HG02938 (cell line): ENCODE results near the gene MT4.

Source experiments
- ATAC-seq: cut with Tn5 transposase; IDR thresholded peaks from one replicate; pipeline ENCODE4 v1.9.1; 2021; ENCODE audit warnings: mild to moderate bottlenecking, moderate library complexity; ENCODE audit not compliant: unreplicated experiment

MT4 gene

DNA sequence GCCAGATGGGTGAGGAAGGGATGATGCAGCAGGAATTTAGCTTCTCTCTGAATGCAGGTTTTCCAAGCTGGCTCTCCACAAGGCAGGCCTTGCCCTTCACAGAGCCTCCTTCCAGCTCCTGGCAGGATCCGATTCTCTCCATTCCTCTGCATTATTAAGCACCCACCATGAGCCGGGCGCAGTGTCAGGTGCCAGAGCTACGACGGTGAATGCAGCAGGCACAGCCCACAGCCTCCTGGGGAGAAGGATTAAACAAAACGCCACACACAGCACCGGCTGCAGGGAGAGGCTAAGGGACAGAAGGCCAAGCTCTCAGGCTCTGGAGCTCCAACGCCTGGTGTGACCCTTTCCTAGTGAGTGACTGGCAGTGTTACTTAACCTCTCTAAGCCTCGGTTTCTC is 36.5 kb downstream of the MT4 start:
- ATAC-seq: no peak

DNA sequence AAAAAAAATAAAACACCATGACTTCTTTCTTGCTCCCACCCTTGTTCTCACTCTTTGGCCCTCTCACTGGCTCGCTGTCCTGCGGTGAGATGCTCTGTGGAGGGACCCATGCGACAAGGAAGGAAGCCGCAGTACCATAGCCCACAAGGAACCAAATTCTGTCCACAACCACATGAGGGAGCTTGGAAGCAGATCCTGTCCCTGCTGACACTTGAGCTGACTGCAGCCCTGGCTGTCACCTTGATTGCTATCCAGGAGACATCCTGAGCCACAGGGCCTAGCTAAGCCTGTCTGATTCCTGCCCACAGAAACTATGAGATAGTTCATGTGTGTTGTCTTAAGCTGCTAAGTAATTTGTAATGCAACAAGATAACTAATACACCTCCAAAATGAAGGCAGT is 38.7 kb downstream of the MT4 start:
- ATAC-seq: no peak

DNA sequence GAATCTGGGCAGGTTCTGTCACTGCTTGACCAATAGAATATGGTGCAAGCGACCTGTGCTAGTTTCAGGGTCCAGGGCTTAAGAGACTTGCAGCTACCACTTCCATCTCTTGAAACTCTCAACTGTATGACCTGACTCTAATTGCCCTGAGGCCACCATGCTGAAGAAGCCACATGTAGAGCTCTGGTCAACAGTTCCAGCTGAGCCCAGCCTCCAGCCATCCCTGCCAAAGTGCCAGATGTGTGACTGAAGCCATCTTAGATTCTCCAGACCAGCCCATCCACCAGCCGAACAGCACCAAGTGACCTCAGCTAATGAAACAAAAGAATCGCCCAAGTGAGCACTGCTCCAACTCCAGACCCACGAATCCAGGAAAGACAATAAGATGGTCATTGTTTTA is 40.1 kb downstream of the MT4 start:
- no peak for ATAC-seq

DNA sequence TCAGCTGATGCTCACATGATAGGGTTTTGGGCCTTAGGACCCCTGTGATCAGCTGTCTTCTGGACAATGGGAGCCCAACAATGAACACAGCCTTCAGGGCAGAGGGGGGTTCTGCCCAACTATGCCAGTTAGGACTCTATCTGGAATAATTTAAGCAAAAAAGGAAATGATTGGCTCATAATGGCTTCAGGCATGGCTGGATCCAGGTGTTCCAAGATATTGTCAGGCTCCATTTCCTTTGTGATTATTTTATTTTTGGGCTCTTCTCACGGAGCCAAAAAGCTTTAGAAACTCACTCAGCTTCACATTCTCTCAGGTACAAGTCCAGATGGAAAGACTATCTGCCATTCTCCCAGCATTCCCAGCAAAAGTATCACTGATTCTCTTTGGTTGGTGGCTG is 40.6 kb downstream of the MT4 start:
- ATAC-seq: no peak

DNA sequence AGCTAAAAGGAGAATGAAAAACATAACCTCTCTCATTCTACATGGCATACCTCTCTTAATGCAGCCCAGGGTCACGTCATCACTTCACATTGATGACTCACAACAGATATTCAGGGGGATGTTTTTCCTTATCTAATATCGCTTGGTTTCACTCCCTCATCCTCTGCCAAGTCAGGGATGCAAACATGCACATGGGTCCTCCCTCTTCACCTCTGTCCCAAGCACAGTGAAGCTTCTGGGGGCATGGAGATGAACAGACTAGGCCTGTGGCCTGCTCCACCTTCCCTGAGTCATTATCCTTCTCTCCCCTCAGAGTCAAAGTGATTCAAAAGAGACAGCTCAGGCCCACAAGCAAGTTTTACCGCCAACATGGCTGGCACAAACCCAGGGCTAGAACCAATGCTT is 41.2 kb downstream of the MT4 start:
- no peak for ATAC-seq

DNA sequence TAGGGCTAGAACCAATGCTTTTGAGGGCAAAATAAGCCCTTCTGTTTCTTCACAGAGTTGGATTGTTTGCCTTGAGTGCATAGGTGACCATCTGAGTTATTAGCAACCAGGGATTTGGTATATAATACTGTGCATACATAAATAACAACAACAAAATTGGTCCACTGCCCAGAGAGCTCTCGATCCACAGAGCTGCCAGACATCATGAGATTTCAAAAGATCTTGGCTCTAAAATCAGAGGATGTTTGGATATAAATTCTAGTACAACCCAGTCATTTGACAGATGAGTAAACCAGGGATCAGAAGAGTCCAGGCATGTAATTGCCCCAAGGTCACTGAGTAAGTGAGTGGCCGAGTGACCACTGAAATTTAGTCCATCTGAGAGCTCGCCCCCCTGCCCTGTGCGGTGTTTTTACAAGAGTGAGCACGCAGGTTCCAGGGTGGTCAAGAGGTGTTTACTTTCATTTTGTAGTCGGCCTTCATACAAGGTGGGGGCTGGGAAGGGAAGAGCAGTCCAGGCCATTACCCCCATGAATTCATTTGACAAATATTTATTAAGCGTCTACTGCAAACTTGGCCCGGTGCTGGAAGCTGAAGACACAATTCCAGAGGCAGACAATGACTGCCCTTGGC is 41.7 kb downstream of the MT4 start:
- no peak for ATAC-seq

DNA sequence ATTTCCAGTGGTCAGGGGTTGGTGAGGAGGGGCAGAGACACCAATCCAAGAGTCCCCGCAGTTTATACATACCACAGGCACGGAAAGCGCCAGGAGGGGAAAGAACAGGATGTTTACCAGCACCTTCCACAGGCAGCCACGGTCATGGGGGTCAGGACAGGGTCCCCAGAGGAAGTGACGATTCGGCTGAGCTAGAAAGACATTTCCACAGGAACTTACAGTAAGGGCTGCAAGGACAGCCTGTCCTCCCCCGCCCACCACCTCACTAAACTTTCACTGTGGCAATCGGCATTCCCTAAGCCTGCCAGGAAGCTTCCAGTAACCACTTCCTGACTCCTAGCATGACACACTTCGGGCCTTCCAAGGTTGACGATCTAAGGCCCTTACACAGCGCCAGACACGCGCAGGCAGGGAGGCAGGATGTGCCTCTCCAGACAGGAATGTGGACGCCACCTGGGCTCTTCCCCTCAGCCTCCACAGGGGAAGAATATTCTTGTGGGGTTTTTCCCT is 42.3 kb downstream of the MT4 start:
- ATAC-seq: no peak

DNA sequence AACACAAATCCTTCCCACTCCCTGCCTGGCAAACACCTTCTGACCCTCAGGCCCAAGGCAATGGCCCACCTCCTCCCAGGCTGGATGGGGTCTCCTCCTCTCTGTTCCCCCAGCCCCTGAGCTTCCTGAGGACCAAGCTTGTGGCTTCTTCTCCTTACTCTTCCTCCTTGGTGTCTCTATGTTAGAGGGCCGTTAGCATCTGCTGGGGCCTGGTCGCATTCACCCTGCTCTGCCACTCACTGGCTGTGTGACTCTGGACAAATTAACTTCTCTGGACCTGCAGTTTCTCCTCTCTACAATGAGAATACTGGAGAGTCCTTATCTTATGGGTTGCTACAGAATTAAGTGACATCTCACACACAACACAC is 42.8 kb downstream of the MT4 start:
- no peak for ATAC-seq

DNA sequence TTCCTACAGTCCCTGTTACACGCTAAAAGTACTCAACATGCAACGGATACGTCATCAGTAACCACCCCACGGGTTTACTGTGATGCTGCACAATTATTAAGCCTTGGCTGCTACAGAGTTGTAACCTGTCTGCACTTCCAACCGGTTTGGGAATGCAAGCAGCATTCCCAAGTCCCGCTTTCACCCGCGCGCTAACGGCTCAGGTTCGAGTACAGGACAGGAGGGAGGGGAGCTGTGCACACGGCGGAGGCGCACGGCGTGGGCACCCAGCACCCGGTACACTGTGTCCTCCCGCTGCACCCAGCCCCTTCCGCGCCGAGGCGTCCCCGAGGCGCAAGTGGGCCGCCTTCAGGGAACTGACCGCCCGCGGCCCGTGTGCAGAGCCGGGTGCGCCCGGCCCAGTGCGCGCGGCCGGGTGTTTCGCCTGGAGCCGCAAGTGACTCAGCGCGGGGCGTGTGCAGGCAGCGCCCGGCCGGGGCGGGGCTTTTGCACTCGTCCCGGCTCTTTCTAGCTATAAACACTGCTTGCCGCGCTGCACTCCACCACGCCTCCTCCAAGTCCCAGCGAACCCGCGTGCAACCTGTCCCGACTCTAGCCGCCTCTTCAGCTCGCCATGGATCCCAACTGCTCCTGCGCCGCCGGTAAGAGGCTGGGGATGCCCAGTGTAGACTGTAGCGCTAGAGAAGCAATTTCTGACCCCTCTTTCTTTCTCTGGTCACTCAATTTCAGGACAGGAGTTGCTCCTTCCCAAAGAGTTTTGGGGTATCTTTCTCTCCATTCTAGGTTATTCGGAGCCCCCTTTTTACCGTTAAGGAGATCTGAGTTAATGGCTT is 43.4 kb downstream of the MT4 start, which contains the start of gene MT2A:
Gene MT2A, plus strand, starts transcription at position 542 of the 833 bp plus-strand sequence. Its CDS starts 72 bp downstream, at position 614.
- ATAC-seq: peak; percentile 77

DNA sequence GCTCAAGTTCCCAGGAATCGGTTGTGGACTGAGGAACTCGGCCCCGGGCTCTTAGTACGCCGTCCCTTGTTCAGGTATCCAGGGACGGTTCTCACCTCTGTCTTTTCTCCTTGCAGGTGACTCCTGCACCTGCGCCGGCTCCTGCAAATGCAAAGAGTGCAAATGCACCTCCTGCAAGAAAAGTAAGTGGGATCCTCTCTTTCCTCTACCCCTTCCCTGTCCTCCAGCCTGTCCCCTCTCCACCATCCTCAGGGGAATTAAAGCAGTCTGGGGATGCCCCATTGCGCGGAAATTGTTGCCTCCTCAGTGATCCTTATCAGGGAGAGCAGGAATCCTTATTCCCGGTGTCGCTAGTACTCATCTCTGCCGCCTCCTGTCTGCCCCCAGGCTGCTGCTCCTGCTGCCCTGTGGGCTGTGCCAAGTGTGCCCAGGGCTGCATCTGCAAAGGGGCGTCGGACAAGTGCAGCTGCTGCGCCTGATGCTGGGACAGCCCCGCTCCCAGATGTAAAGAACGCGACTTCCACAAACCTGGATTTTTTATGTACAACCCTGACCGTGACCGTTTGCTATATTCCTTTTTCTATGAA is 44.1 kb downstream of the MT4 start:
- no peak for ATAC-seq

DNA sequence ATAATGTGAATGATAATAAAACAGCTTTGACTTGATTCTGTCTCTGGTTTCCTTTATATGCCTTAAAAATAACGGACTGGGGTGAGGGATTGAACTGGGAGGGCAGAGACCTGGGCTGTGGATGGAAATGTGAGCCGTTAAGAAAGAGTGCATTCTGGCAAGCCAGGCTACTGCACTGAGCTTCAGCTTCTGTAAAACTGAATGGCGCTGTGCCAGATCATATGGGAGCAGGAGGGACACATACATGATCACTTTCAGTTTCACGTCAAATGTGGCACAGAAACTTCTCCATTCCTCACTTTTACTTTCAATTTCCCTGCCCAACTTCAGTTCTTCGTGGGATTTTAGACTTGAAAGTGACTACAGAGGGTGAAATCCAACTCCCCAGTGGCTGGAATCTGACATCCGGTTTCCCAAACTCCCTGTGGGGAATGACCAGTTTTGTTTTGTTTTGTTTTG is 44.6 kb downstream of the MT4 start:
- peak; percentile 43 for ATAC-seq

DNA sequence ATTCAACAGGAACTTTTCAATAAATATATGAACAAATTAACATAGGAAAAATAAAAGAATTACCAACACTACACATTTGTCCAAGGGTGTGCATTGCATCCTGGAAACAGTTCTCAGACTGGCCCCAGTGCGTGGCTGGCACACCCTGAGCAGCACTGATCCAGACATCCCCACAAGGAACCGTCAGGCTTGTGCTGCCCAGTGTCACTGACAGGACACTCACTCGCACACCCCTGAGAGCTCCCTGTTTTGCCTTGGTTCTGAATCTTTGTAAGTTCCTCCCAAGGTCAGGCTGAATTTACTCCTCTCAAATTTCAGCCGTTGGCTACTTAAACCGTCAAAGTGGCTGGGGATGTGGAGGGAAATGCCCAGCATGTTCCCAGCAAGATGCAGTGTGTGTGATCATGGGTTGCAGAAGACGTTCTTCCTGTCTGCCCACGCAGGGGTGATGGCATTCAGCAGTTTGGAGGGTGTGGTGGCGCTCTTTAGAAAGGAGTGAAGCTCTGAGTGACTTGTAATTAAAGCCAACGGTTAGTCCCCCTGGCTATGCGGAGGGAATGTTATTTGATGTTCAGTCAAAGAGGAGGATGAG is 45.2 kb downstream of the MT4 start:
- ATAC-seq: no peak

DNA sequence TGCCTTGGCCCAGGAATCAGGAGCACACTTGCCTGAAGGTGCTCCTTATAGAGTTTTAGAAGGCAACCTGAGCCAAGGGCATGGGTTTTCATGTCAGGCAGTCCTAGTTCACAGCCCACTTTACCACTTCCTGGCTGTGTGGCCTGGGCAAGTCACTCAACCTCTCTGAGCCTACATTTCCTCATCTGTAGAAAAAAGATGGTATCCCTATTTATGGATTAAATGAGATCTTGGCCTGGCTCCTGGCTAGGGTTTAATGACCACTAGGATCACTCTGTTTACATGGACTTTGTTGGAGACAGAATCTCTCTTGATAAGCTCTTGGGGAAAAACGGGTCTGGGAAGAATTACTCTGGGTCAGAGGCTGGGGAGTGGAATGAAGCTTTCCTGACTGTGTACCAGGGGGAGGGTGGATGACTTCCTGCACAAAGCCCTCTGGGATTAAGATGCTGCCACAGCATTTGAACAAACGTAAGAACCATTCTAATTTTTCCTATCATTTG is 45.8 kb downstream of the MT4 start:
- no peak for ATAC-seq

DNA sequence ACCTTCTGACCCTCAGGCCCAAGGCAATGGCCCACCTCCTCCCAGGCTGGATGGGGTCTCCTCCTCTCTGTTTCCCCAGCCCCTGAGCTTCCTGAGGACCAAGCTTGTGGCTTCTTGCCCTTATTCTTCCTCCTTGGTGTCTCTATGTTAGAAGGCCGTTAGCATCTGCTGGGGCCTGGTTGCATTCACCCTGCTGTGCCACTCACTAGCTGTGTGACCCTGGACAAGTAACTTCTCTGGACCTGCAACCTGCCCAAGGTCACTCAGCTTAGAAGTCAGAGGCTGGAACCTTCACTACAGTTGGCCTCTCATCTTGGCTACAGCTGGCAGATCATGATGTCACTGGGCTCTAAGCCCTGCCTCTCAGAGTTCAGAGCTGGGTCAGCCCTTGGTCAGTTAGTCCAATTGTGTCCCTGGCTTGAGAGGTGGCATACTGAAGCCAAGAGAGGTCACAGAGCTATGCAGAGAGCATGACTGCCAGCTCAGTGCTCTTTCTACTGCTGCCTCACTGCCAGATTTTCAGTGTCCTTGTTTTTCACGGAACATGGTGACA is 46.5 kb downstream of the MT4 start:
- no peak for ATAC-seq

DNA sequence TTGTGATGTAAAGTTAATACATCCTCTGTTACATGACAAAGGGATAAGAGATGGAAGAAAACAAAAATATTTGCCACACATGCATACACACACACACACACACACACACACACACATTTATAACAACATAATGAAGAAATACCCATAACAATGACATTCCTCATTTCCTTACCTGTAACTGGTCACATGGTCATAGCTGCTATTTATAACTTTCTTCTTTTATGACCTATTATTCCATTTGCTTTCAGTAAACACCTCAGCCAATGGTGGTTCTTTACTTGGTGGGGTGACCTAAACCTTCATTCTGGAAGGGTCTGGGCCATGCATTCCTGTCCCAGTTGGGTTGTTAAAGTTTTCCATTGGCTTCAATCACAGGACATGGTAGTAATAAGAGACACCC is 48.8 kb downstream of the MT4 start:
- ATAC-seq: no peak

DNA sequence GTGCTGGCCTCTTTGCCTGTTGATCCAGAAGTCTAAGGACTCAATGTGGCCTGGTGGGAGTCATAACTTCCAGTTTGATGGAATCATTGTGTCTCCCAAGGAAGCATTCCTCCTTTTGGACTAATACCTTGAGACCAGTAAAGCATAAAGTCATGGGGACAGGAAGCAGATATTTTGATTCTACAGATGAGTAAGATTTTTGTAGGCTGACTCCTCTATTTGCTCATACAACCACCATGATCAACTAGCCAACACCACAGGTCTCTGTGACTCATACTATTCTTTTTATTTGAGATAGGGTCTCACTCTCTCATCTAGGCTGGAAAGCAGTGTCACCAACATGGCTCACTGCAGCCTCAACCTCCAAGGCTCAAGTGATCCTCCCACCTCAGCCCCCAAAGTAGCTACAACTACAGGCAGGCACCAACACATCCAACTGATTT is 49.7 kb downstream of the MT4 start:
- ATAC-seq: no peak

DNA sequence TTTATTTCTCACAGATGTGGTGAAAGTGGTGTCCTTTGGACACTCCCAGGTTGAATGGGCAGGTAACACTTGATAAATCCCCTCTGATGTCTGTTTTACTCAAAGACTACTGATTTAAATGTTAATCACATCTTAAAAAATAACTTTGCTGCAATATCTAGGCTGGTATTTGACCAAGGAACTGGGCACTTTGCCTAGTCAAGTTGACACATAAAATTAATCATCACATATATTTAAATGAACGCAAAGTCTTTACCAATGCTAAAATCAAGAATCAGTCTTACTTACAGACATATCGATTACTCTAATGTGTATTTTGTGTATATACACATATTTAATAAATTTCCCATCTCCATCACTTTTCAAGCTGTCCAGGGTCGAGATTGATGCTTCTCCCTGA is 50.5 kb downstream of the MT4 start:
- ATAC-seq: no peak

DNA sequence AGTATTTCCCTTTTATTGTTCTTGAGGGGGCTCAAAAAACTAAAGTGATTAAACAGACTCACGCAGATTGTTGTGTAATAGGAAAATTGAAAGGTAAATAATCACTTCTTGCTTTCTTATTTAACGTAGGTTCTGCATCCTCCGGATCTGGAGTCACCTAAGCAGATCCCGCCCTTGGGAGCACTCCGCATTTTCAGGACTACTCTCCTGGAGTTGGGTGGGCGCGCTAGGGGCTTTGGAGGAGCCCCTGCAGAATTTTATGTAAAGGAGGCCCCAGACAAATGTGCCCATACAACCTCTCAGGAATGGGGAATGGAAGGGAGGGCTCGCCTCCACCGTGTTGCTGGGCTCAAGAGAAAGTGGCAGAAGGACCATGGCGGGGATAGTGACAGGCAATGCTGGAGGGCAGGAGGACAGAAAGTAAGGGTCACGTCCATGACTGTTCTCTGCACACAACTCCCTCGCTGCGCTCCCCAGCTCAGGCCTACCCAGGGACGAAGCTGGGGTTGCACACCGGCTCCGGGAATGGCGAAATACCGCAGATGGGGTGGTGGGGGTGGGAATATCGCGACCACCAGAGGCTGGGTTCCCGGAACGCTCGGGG is 51.8 kb downstream of the MT4 start:
- no peak for ATAC-seq

DNA sequence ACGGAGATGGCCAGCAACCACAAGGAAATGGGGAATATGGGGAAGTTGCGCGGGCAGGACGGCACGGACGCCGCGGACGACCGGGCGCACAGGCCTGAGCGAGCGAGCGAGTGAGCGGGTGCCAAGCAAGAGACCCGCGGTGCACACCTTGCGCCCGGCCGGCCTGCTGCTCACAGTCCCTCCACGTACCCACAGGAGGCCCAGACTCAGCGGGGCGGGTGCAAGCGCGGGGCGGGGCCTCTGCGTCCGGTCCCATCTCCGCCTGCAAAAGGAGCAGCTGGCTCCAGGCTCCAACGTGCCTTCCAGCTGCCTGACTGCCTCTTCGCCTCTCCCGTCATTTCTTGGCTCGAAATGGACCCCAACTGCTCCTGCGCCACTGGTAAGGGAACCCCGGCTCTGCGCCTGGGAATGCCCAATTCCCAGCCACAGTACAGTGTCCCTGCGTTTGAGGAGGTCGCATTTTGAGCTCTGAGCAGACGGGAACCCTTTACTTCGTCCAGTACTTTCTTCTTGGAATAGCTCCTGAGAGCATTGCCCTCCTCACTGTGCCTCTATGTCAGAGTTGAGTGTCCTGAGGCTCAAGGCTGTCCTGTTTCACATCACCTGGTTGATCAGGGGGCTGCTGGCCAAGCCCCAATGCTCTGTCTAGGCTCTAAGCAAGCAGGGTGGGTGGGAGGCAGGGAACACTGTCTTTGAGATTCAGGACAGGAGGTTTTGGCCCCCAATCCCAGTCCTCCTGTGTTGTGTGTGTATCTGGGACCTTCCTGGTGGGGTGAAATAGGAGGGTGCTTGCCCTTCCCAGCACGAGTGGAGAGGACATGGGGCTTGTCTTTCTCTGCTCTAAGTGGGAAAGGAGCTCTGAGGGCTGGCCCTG is 52.6 kb downstream of the MT4 start:
- ATAC-seq: no peak

DNA sequence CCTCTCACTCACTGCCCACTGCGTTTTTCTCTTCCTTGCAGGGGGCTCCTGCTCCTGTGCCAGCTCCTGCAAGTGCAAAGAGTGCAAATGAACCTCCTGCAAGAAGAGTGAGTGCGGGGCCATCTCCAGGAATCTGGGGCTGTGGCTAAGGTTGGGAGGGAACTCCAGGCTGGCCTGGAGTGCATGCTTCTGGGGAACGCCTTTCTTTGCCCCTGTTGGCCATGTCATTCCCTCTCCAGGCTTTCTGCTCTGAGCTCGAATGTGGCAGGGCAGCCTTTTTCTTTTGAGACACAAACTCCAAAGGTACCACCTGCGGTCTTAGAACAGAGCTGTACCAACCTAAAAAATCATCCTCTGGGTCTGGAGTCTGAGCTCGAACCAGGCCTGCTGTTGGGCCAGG is 53.3 kb downstream of the MT4 start:
- no peak for ATAC-seq
